Measurements from ENCODE around the gene CYLD.

Gene CYLD

DNA sequence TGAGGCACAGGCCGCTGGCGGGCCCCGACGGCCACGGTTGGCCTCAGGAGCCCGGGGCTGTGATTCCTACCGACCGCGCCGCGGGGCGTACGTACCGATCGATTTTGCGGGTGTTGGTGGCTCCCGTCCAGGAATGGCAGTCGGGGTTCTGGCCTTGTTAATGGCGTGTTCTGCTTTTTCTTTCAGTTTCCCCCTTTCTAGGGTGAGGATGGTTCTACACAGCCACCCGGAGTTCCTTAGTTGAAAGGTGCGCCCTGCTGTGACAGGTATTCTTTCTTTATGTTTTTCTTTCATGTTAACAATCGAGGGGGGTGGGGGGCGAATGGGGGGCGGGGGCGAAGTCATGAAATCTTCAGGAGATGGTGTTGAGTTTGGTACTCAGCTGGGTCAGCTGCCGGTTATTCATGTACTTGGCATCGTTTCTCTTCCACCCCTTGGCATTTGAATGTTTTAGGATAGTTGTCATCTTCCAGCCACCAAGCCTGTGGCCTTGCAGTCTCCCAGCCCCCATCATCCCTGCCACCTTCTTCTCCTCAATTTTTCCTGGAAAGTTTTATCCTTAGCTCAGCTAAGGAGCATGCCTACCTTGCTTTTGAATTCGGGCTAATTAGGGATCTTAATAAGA is 802 bp downstream of the CYLD start:
- H3K4me1 ChIP-seq: no peaks in the 10 kb centered on the region
- no peaks in the 10 kb centered on the region for H3K9me3 ChIP-seq
- no peaks in the 10 kb centered on the region for H3K36me3 ChIP-seq
- TF ChIP-seq, protein P1, sequence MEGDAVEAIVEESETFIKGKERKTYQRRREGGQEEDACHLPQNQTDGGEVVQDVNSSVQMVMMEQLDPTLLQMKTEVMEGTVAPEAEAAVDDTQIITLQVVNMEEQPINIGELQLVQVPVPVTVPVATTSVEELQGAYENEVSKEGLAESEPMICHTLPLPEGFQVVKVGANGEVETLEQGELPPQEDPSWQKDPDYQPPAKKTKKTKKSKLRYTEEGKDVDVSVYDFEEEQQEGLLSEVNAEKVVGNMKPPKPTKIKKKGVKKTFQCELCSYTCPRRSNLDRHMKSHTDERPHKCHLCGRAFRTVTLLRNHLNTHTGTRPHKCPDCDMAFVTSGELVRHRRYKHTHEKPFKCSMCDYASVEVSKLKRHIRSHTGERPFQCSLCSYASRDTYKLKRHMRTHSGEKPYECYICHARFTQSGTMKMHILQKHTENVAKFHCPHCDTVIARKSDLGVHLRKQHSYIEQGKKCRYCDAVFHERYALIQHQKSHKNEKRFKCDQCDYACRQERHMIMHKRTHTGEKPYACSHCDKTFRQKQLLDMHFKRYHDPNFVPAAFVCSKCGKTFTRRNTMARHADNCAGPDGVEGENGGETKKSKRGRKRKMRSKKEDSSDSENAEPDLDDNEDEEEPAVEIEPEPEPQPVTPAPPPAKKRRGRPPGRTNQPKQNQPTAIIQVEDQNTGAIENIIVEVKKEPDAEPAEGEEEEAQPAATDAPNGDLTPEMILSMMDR (IDR thresholded peaks at IDR 0.05; ENCODE audit: low read depth, low read length): no peak
- no peaks in the 10 kb centered on the region for H3K27me3 ChIP-seq
- peak overlapping the region; percentile 74 for H3K4me3 ChIP-seq (ENCODE audit: low read depth, low read length)
- no peak for DNase-seq

DNA sequence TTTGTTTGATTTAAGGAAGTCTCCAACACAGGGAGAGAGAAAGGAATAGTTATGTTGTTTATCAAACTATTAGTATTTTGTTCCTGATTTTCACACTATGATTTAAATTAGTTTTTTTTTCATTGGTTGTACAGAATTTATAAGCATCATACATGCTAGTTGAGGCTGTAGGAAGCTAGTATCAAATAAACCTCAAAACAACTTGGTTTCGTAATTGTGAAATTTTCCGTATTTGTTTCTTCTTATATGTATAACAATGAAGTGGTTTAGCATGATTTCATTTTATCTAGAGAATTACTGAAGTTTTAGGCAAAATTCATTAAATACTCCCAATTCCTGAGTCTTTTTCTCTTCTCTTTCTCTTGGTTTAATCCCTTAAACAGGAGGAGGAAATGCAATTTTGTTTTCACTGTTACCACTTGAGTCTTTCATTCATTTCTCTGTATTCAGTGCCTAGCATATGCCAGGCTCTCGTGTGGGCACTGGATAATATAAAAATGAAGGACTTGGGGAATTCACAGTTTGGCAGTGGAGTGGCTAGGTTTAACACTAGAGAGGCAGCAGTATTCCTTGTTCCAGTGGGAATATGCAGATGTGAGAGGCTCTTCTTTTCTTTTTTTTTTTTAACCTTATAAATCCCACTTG is 1.8 kb downstream of the CYLD start:
- H3K9me3 ChIP-seq: no peaks in the 10 kb centered on the region
- DNase-seq: no peak
- no peaks in the 10 kb centered on the region for H3K4me1 ChIP-seq
- no peak overlapping the region for H3K4me3 ChIP-seq (ENCODE audit: low read depth, low read length)
- H3K36me3 ChIP-seq: no peaks in the 10 kb centered on the region
- no peaks in the 10 kb centered on the region for H3K27me3 ChIP-seq
- TF ChIP-seq, protein P1 (IDR thresholded peaks at IDR 0.05; ENCODE audit: low read depth, low read length): no peak

DNA sequence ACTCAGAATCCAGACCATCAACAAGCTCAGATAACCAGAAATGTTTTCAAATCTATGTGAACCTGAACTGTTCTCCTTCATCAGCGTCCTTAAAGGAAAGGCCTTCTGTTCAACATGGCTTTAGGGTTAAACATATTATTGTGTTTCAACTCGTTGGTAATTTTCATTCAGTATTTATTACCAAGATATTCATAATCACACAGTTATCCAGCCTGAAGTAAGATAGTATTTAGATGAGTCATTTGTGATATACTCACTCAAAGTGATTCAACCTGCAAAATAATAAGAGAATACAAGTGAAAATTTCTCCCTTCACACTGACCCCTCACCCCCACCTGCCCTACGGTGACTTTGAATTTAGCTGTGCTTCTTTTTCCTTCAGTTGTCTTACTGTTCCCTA is 3.0 kb downstream of the CYLD start:
- Histone ChIP-seq H3K9me3 (no peaks in the 10 kb centered on the region), H3K36me3 (no peaks in the 10 kb centered on the region), H3K4me1 (no peaks in the 10 kb centered on the region), H3K27me3 (no peaks in the 10 kb centered on the region), H3K4me3 (ENCODE audit: low read depth, low read length) (no peak overlapping the region)
- TF ChIP-seq, protein P1 (IDR thresholded peaks at IDR 0.05; ENCODE audit: low read depth, low read length): no peak
- DNase-seq: no peak

DNA sequence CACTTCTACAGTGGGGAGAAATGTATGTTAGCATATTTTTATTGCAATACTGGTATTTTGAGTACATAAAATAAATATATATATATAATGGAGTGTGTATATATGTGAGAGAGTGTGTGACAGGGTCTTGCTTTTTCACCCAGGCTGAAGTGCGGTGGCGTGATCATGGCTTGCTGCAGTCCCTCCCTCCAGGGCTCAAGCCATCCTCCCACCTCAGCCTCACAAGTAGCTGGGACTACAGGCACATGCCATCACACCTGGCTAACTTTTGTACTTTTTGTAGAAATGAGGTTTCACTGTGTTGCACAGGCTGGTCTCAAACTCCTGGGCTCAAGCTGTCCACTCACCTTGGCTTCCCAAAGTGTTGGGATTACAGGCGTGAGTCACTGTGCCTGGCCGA is 4.1 kb downstream of the CYLD start:
- H3K27me3 ChIP-seq: no peaks in the 10 kb centered on the region
- TF ChIP-seq, protein P1 (IDR thresholded peaks at IDR 0.05; ENCODE audit: low read depth, low read length): no peak
- DNase-seq: no peak
- no peaks in the 10 kb centered on the region for H3K9me3 ChIP-seq
- H3K36me3 ChIP-seq: no peaks in the 10 kb centered on the region
- no peak overlapping the region for H3K4me3 ChIP-seq (ENCODE audit: low read depth, low read length)
- H3K4me1 ChIP-seq: no peaks in the 10 kb centered on the region

DNA sequence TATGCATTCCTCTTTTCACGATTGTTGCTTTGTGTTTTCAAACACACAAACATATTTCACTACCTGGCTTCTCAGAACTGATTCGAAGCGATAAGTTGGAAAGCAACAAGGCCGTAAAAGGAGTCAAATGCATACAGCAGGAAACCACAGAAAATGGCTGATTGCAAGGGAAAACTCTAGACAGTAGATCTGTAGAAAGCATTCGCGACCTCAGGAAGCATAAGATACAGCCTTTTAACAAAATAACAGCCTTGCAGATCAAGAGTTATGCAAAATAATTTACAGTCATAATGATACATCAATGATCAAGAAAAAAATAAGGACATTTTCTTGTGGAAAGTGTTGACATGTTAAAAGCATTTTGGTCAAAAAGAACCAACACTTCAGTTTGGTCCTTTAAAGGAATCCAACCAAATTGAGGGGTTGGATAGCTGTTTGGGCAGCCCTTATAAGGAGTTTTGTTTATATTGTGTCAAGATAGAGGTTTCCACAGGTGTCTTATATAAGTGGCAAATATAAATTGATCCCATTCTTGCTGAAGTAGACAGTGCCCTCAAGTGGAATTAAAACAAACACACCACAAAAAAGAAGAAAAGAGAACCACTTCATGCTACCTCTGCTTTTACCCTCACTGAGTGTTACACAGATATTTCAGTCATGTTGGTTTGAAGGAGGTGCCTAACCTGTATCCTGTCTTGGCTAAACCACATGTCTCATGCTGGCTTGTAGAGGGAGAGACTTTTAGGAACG is 5.5 kb downstream of the CYLD start:
- TF ChIP-seq, protein P1 (IDR thresholded peaks at IDR 0.05; ENCODE audit: low read depth, low read length): peak; percentile 36
- Histone ChIP-seq H3K27me3 (no peaks in the 10 kb centered on the region), H3K4me1 (no peaks in the 10 kb centered on the region), H3K4me3 (ENCODE audit: low read depth, low read length) (no peak overlapping the region), H3K36me3 (no peaks in the 10 kb centered on the region), H3K9me3 (no peaks in the 10 kb centered on the region)
- DNase-seq: no peak

DNA sequence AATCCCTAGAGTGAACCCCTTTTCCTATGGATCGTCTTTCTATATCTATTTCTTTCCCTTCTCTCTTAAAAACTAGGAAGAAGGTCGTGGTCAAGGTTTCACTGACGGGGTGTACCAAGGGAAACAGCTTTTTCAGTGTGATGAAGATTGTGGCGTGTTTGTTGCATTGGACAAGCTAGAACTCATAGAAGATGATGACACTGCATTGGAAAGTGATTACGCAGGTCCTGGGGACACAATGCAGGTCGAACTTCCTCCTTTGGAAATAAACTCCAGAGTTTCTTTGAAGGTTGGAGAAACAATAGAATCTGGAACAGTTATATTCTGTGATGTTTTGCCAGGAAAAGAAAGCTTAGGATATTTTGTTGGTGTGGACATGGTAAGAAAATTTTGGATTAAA is 9.6 kb downstream of the CYLD start:
- H3K27me3 ChIP-seq: no peaks in the 10 kb centered on the region
- no peaks in the 10 kb centered on the region for H3K9me3 ChIP-seq
- TF ChIP-seq, protein P1 (IDR thresholded peaks at IDR 0.05; ENCODE audit: low read depth, low read length): no peak
- no peak for DNase-seq
- no peaks in the 10 kb centered on the region for H3K4me1 ChIP-seq
- peaks cover 4% of the 10 kb centered on the region for H3K36me3 ChIP-seq
- no peak overlapping the region for H3K4me3 ChIP-seq (ENCODE audit: low read depth, low read length)

All from BE2C (cell line).